Small intestine (tissue), 7 donors: ENCODE measurements around the gene VSTM2L. TPM values are rescaled to one million over a fixed set of nuclear protein-coding genes. Genes with fewer than 3 reads are reported as not detected.

Source experiments
- DNase-seq, 2 donors: peaks; one replicate each; pipeline versions ENCODE4 v3.0.0 to v3.0.0-alpha.2; 2013
- FAIRE-seq: peaks from 2 replicates; lab custom pipeline; 2012; peaks lifted over from hg19 to GRCh38; lab: Jason Lieb, UNC
- H3K27ac ChIP-seq, 3 donors: one replicate each; pipeline ENCODE4 v1.5.1; 2013; ENCODE audit warnings: low read length in 2 of 3, mild to moderate bottlenecking in 2 of 3, control low read depth in 1 of 3, inconsistent platforms in 1 of 3, low read depth in 1 of 3, moderate library complexity in 1 of 3
- H3K27me3 ChIP-seq, 3 donors: one replicate each; pipeline ENCODE4 v1.6.1; 2013; ENCODE audit warnings: low read length in 3 of 3, inconsistent platforms in 1 of 3; ENCODE audit not compliant: control insufficient read depth in 3 of 3, insufficient read depth in 3 of 3
- H3K36me3 ChIP-seq, 3 donors: one replicate each; pipeline ENCODE4 v1.6.1; 2013; ENCODE audit warnings: low read length in 3 of 3, inconsistent platforms in 1 of 3, low read depth in 1 of 3, mild to moderate bottlenecking in 1 of 3, moderate library complexity in 1 of 3; ENCODE audit not compliant: control insufficient read depth in 3 of 3, insufficient read depth in 2 of 3
- H3K4me1 ChIP-seq, 3 donors: one replicate each; pipeline ENCODE4 v1.6.1; 2013; ENCODE audit warnings: low read length in 2 of 3, inconsistent platforms in 1 of 3, low read depth in 1 of 3, mild to moderate bottlenecking in 1 of 3, moderate library complexity in 1 of 3; ENCODE audit not compliant: control insufficient read depth in 3 of 3, insufficient read depth in 2 of 3
- H3K4me3 ChIP-seq, 3 donors: one replicate each; pipeline ENCODE4 v1.5.1; 2013; ENCODE audit warnings: low read length in 3 of 3, control low read depth in 1 of 3, inconsistent platforms in 1 of 3, low read depth in 1 of 3, mild to moderate bottlenecking in 1 of 3, moderate library complexity in 1 of 3
- H3K9me3 ChIP-seq, 2 donors: one replicate each; pipeline ENCODE4 v1.6.1; 2013; ENCODE audit warnings: low read depth in 1 of 2, low read length in 1 of 2; ENCODE audit not compliant: control insufficient read depth in 2 of 2, insufficient read depth in 1 of 2
- WGBS, 3 donors: extraction: QIAGEN DNeasy Blood & Tissue Kit; methylation state at CpG; one replicate each; pipeline ENCODE4 v1.1.7; 2013; 5-methylcytosine and 5-hydroxymethylcytosine counted together
- polyA plus RNA-seq, 4 donors: library from polyadenylated mRNA; stranded (reverse) in 3 of 4; unstranded in 1 of 4; fragments of 200-250 nt in 3 of 4; fragments of 120-200 nt in 1 of 4; gene quantifications; one replicate each; pipeline versions ENCODE4 v1.2.1 to v1.2.3, GENCODE V29; 2013
- donor health status: healthy with polysubstance abuse.
- donor health status: control.
- donor health status: control.
- donor health status: Bipolar disorder and iron deficiency.
- donor health status: healthy.

Gene VSTM2L
- polyA plus RNA-seq, 4 donors: 0.67 to 15.6 (median 1.2) TPM

DNA sequence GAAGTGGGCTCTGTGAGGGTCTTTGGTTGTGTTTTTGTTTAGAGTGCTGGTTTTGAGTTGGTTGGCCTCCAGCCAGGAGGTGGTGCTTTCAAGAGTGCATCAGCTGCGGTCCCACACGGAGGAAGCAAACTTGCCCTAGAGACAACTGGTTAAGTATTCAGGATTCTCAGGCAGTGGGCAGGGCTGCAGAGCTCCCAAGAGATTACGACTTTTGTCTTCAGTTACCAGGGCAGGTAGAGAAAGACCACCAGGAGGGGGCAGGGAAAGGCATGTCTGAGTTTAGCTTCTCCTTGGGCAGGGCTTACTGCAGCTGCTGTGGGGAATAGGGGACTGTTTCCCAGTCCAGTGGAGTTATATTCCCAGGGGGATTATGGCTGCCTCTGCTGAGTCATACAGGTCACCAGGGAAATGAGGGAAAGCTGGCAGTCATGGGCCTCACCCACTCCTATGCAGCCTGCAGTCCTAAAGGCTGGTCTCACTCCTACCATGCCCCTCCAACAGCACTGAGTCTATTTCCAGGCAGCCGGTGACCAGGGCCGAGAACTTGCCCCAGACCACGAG is 66.0 kb downstream of the VSTM2L start:
- 75 to 89% (median 87%) methylated on average over 6 of the region's 6 CpGs for WGBS, 3 donors

GRCh38 chr20:37969949-37970855 is 67.3 kb downstream of the VSTM2L start:
- Histone ChIP-seq H3K4me1 (no peaks in the 10 kb centered on the region), H3K36me3 (no peaks in the 10 kb centered on the region), H3K27me3 (peaks cover 0 to 3% (median 0%) of the 10 kb centered on the region in 3 donors), H3K4me3 (no peak overlapping the region), H3K27ac (no peak overlapping the region), H3K9me3 (peaks cover 0 to 4% of the 10 kb centered on the region in 2 donors)
- 78 to 86% (median 84%) methylated on average over 7 of the region's 7 CpGs for WGBS, 3 donors
- DNase-seq (peak in 1 of 2 donors; percentile 11), FAIRE-seq (no peak)

More for the DNA sequence above, 66.0 kb downstream of the VSTM2L start:
- DNase-seq (no peak), FAIRE-seq (no peak)
- no peak overlapping the region for H3K27ac ChIP-seq
- peaks cover 0 to 4% of the 10 kb centered on the region in 2 donors for H3K9me3 ChIP-seq
- peaks cover 0 to 3% (median 0%) of the 10 kb centered on the region in 3 donors for H3K27me3 ChIP-seq
- no peak overlapping the region for H3K4me3 ChIP-seq
- H3K4me1 ChIP-seq: no peaks in the 10 kb centered on the region
- no peaks in the 10 kb centered on the region for H3K36me3 ChIP-seq

- DNase-seq: no peak
- Histone ChIP-seq H3K27me3 (peaks cover 0 to 3% (median 0%) of the 10 kb centered on the region in 3 donors), H3K4me3 (no peak overlapping the region), H3K9me3 (peaks cover 0 to 4% of the 10 kb centered on the region in 2 donors), H3K4me1 (no peaks in the 10 kb centered on the region), H3K36me3 (no peaks in the 10 kb centered on the region), H3K27ac (no peak overlapping the region)
- FAIRE-seq: no peak
Observed at GRCh38 chr20:37970856-37971245, 67.9 kb downstream of the VSTM2L start.

GRCh38 chr20:37971561-37972127 is 68.7 kb downstream of the VSTM2L start:
- Histone ChIP-seq H3K27ac (no peak overlapping the region), H3K36me3 (no peaks in the 10 kb centered on the region), H3K27me3 (peaks cover 0 to 3% (median 0%) of the 10 kb centered on the region in 3 donors), H3K4me3 (no peak overlapping the region), H3K9me3 (peaks cover 0 to 4% of the 10 kb centered on the region in 2 donors), H3K4me1 (no peaks in the 10 kb centered on the region)
- FAIRE-seq: no peak
- WGBS, 3 donors: 94 to 96% (median 95%) methylated on average over 5 of the region's 5 CpGs
- no peak for DNase-seq

- H3K9me3 ChIP-seq: peaks cover 0 to 4% of the 10 kb centered on the region in 2 donors
- no peak for FAIRE-seq
- WGBS, 3 donors: 86 to 89% (median 89%) methylated on average over 7 of the region's 7 CpGs
- H3K4me3 ChIP-seq: no peak overlapping the region
- no peaks in the 10 kb centered on the region for H3K4me1 ChIP-seq
- H3K27ac ChIP-seq: no peak overlapping the region
- DNase-seq: no peak
- H3K36me3 ChIP-seq: no peaks in the 10 kb centered on the region
- peaks cover 0 to 3% (median 0%) of the 10 kb centered on the region in 3 donors for H3K27me3 ChIP-seq
Observed at GRCh38 chr20:37972256-37973058, 69.5 kb downstream of the VSTM2L start.

- Histone ChIP-seq H3K4me1 (no peaks in the 10 kb centered on the region), H3K27me3 (peaks cover 0 to 3% (median 0%) of the 10 kb centered on the region in 3 donors), H3K9me3 (peaks cover 0 to 4% of the 10 kb centered on the region in 2 donors), H3K27ac (no peak overlapping the region), H3K36me3 (no peaks in the 10 kb centered on the region), H3K4me3 (no peak overlapping the region)
- WGBS, 3 donors: 86 to 90% (median 89%) methylated on average over 12 of the region's 12 CpGs
- DNase-seq: no peak
- no peak for FAIRE-seq
Observed at GRCh38 chr20:37973059-37973910, 70.4 kb downstream of the VSTM2L start.

DNA sequence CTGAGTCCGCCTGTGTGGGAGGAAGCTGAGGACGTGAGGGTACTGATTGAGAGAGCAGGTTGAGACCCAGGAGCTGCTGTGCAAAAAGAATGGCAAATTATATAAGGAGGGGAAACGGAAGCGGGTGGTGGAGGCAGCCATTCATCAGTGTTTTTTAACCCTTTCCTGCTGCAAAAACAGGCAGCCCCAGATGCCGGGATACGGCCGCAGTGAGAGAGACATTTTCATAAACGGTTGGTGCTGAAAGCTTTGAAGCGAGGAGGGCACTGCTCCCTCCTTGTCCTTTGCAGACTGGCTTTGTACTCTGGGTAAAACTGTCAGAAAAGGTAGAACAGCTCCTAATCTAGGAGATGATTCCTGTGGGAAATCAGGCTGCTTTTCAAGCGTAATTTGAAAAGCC is 74.0 kb downstream of the VSTM2L start:
- H3K27ac ChIP-seq: no peak overlapping the region
- H3K27me3 ChIP-seq: no peaks in the 10 kb centered on the region
- no peak overlapping the region for H3K4me3 ChIP-seq
- FAIRE-seq: no peak
- no peaks in the 10 kb centered on the region for H3K4me1 ChIP-seq
- 57 to 87% (median 69%) methylated on average over 10 of the region's 10 CpGs for WGBS, 3 donors
- no peak for DNase-seq
- no peaks in the 10 kb centered on the region for H3K9me3 ChIP-seq
- peaks cover 0 to 8% (median 6%) of the 10 kb centered on the region in 3 donors for H3K36me3 ChIP-seq
